ENCODE results near the gene MEX3B. TPM values are rescaled to one million over a fixed set of nuclear protein-coding genes. Genes with fewer than 3 reads are reported as not detected.

Gene MEX3B
- polyA plus RNA-seq, 1 of the 3 experiments (the other 2 are of a cell fraction), result 9.3 TPM

DNA sequence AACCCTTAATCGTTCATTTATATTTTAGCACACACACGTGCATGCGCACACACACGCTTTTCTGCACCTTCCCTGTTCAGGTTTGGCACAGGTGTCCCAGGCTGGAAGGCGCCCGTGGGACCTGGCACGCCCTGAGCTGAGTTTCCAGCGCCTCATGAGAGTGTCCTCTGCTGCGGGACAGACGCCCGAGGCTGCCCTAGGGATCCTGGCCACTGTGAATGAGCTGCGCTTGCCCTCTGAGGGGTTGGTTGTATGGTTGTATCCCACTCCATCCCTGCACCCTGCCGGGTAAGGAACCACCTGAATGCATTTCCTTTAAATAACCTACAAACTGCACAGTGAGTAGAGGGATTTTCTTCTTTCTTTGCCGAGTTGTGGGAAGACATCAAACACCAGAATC lies 12.2 kb upstream of the MEX3B start:
- Histone ChIP-seq H3K79me2 (ENCODE audit: insufficient read depth) (no peaks in the 10 kb centered on the region), H3K27me3 (ENCODE audit: insufficient read depth) (no peaks in the 10 kb centered on the region), H3K9me2 (no peaks in the 10 kb centered on the region), H3K36me3 (replicated peaks in 1 of 2; ENCODE audit: control insufficient read depth in 1 of 2, insufficient read depth in 2 of 2, low read length in 1 of 2) (no peaks in the 10 kb centered on the region), H3K27ac (ENCODE audit: low read depth in 2 of 2, low read length in 1 of 2) (no peak overlapping the region), H3K4me2 (no peak overlapping the region), H3K4me1 (ENCODE audit: control insufficient read depth in 1 of 2, insufficient read depth in 2 of 2, low read depth in 1 of 2, low read length in 1 of 2) (no peaks in the 10 kb centered on the region), H3K9me3 (no peaks in the 10 kb centered on the region), H3K9ac (no peak overlapping the region), H3F3A (replicated peaks; ENCODE audit: insufficient read depth) (no peaks in the 10 kb centered on the region), H2AFZ (ENCODE audit: low read depth) (no peak overlapping the region), H4K20me1 (ENCODE audit: insufficient read depth) (no peaks in the 10 kb centered on the region), H3K4me3 (ENCODE audit: low read depth in 2 of 2, low read length in 1 of 2) (no peak overlapping the region)
- no peak for TF ChIP-seq MXI1 (IDR thresholded peaks at IDR 0.05; ENCODE audit: low read depth, low read length)
- ChIA-PET POLR2A (no interaction called here), CTCF (interaction anchor here (1.9 kb wide), 1 partner anchor 10 kb away, joined by 9 read pairs; no protein-coding TSS in a partner anchor)
- DNase-seq, result no peak
- WGBS (ENCODE audit: low lambda C conversion rate), result 70% methylated on average over 12 of the region's 14 CpGs

DNA sequence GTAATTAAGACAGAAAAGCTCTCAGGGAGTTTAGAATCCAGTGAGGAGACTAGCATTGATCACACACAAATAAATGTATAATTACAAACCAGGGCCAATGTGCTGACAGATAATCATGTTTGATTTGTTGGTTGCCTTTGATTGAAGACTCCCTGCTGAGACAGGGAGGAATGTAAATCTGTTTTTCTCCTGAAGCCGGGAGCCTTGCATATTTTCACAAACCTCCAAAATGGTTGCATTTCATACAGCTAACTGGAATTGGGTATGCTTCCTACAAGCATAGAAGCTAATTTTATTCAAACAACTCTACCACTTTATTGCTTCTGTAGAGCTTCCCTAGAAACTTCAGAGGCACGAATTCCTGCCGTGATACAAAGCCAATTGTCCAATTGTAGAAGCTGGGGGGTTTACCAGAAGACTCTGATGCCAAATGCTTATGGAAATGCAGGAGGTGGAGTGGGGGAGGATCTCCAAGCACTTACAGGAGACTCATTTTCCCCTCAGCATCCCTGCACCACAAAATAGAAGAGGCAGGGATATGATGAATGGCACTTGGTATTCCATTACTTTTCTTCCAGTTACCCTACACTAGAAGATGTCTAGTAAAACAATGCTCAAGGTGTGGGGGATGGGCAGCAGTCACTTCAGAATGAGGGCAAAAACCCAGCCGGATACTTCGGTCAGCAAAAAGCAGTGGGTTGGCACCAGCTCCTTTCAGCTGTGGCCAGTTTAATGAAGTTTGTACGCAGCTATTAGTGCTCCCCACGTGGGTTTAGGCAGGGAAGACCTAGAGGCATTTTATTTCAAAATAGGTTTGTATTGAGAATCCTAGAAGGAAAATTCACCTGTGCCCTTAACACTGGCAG lies 11.4 kb upstream of the MEX3B start:
- no peak overlapping the region for H3K9ac ChIP-seq
- 56% methylated on average over 7 of the region's 7 CpGs for WGBS (ENCODE audit: low lambda C conversion rate)
- POLR2A ChIA-PET, result no interaction called here
- H3K36me3 ChIP-seq (replicated peaks in 1 of 2; ENCODE audit: control insufficient read depth in 1 of 2, insufficient read depth in 2 of 2, low read length in 1 of 2), result no peaks in the 10 kb centered on the region
- no peaks in the 10 kb centered on the region for H3K4me1 ChIP-seq (ENCODE audit: control insufficient read depth in 1 of 2, insufficient read depth in 2 of 2, low read depth in 1 of 2, low read length in 1 of 2)
- no peaks in the 10 kb centered on the region for H3K27me3 ChIP-seq (ENCODE audit: insufficient read depth)
- H3K79me2 ChIP-seq (ENCODE audit: insufficient read depth), result no peaks in the 10 kb centered on the region
- H4K20me1 ChIP-seq (ENCODE audit: insufficient read depth), result no peaks in the 10 kb centered on the region
- no peaks in the 10 kb centered on the region for H3F3A ChIP-seq (replicated peaks; ENCODE audit: insufficient read depth)
- no peaks in the 10 kb centered on the region for H3K9me3 ChIP-seq
- H2AFZ ChIP-seq (ENCODE audit: low read depth), result no peak overlapping the region
- no peak overlapping the region for H3K4me2 ChIP-seq
- no peak overlapping the region for H3K4me3 ChIP-seq (ENCODE audit: low read depth in 2 of 2, low read length in 1 of 2)
- H3K27ac ChIP-seq (ENCODE audit: low read depth in 2 of 2, low read length in 1 of 2), result no peak overlapping the region
- H3K9me2 ChIP-seq, result no peaks in the 10 kb centered on the region
- DNase-seq, result no peak
- TF ChIP-seq MXI1 (IDR thresholded peaks at IDR 0.05; ENCODE audit: low read depth, low read length) (no peak), RCOR1 (IDR thresholded peaks at IDR 0.05; ENCODE audit: low read length) (no peak), TCF12 (IDR thresholded peaks at IDR 0.05) (no peak), SMC3 (IDR thresholded peaks at IDR 0.05; ENCODE audit: low read depth, low read length) (no peak), CHD2 (IDR thresholded peaks at IDR 0.05; ENCODE audit: low read length, partially characterized antibody) (no peak), TAF1 (IDR thresholded peaks at IDR 0.05; ENCODE audit: borderline replicate concordance, low read depth, low read length) (no peak), RXRA (IDR thresholded peaks at IDR 0.05; ENCODE audit: borderline replicate concordance, low read depth) (no peak)
- CTCF ChIA-PET, result interaction anchor here (0.7 to 1.9 kb wide), 2 partner anchors 10 to 791 kb away, joined by 4 to 9 read pairs; no protein-coding TSS in a partner anchor

DNA sequence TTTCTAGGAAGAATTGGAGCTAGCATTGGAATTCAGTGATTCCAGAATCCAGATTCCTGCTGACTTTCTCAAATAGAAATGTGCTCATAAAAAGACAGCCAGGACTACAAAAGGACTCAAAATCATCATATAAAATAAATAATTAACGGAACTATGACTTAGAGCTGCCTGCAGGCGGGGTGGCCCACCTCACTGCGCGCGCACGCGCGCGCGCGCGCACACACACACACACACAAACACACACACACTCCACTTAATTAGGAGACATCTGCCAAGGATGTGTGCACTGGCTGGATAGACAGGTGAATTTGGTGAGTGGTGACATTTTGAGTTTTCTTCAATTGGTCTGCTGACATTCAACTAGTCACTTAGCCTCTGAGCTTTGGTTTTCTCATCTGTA lies 6.9 kb upstream of the MEX3B start:
- POLR2A ChIA-PET, result no interaction called here
- TF ChIP-seq CHD2 (IDR thresholded peaks at IDR 0.05; ENCODE audit: low read length, partially characterized antibody) (no peak), JUND (IDR thresholded peaks at IDR 0.05) (no peak), FOSL2 (IDR thresholded peaks at IDR 0.05; ENCODE audit: borderline replicate concordance, low read depth) (no peak), MXI1 (IDR thresholded peaks at IDR 0.05; ENCODE audit: low read depth, low read length) (no peak), RXRA (IDR thresholded peaks at IDR 0.05; ENCODE audit: borderline replicate concordance, low read depth) (no peak), EP300 (IDR thresholded peaks at IDR 0.05; ENCODE audit: borderline replicate concordance in 1 of 2, low read depth in 1 of 2, low read length in 1 of 2) (no peak), MEF2A (IDR thresholded peaks at IDR 0.05; ENCODE audit: borderline replicate concordance, low read depth) (no peak), RFX5 (IDR thresholded peaks at IDR 0.05; ENCODE audit: low read length) (no peak)
- TF ChIP-seq, protein P1, sequence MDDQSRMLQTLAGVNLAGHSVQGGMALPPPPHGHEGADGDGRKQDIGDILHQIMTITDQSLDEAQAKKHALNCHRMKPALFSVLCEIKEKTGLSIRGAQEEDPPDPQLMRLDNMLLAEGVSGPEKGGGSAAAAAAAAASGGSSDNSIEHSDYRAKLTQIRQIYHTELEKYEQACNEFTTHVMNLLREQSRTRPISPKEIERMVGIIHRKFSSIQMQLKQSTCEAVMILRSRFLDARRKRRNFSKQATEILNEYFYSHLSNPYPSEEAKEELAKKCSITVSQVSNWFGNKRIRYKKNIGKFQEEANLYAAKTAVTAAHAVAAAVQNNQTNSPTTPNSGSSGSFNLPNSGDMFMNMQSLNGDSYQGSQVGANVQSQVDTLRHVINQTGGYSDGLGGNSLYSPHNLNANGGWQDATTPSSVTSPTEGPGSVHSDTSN (IDR thresholded peaks at IDR 0.05), result no peak
- TF ChIP-seq, protein P2, sequence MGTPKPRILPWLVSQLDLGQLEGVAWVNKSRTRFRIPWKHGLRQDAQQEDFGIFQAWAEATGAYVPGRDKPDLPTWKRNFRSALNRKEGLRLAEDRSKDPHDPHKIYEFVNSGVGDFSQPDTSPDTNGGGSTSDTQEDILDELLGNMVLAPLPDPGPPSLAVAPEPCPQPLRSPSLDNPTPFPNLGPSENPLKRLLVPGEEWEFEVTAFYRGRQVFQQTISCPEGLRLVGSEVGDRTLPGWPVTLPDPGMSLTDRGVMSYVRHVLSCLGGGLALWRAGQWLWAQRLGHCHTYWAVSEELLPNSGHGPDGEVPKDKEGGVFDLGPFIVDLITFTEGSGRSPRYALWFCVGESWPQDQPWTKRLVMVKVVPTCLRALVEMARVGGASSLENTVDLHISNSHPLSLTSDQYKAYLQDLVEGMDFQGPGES (IDR thresholded peaks at IDR 0.05; ENCODE audit: low read depth, low read length), result no peak
- TF ChIP-seq, protein P3, sequence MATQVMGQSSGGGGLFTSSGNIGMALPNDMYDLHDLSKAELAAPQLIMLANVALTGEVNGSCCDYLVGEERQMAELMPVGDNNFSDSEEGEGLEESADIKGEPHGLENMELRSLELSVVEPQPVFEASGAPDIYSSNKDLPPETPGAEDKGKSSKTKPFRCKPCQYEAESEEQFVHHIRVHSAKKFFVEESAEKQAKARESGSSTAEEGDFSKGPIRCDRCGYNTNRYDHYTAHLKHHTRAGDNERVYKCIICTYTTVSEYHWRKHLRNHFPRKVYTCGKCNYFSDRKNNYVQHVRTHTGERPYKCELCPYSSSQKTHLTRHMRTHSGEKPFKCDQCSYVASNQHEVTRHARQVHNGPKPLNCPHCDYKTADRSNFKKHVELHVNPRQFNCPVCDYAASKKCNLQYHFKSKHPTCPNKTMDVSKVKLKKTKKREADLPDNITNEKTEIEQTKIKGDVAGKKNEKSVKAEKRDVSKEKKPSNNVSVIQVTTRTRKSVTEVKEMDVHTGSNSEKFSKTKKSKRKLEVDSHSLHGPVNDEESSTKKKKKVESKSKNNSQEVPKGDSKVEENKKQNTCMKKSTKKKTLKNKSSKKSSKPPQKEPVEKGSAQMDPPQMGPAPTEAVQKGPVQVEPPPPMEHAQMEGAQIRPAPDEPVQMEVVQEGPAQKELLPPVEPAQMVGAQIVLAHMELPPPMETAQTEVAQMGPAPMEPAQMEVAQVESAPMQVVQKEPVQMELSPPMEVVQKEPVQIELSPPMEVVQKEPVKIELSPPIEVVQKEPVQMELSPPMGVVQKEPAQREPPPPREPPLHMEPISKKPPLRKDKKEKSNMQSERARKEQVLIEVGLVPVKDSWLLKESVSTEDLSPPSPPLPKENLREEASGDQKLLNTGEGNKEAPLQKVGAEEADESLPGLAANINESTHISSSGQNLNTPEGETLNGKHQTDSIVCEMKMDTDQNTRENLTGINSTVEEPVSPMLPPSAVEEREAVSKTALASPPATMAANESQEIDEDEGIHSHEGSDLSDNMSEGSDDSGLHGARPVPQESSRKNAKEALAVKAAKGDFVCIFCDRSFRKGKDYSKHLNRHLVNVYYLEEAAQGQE (IDR thresholded peaks at IDR 0.05; ENCODE audit: low read depth, low read length), result no peak

More for the DNA sequence above, 6.9 kb upstream of the MEX3B start:
- Histone ChIP-seq H3K27ac (ENCODE audit: low read depth in 2 of 2, low read length in 1 of 2) (no peak overlapping the region), H3K79me2 (ENCODE audit: insufficient read depth) (no peaks in the 10 kb centered on the region), H2AFZ (ENCODE audit: low read depth) (no peak overlapping the region), H3K27me3 (ENCODE audit: insufficient read depth) (no peaks in the 10 kb centered on the region), H3F3A (replicated peaks; ENCODE audit: insufficient read depth) (peaks cover 6% of the 10 kb centered on the region), H3K36me3 (replicated peaks in 1 of 2; ENCODE audit: control insufficient read depth in 1 of 2, insufficient read depth in 2 of 2, low read length in 1 of 2) (no peaks in the 10 kb centered on the region), H3K9me3 (no peaks in the 10 kb centered on the region), H3K9ac (no peak overlapping the region), H3K4me3 (ENCODE audit: low read depth in 2 of 2, low read length in 1 of 2) (no peak overlapping the region), H3K4me2 (no peak overlapping the region), H3K9me2 (no peaks in the 10 kb centered on the region), H3K4me1 (ENCODE audit: control insufficient read depth in 1 of 2, insufficient read depth in 2 of 2, low read depth in 1 of 2, low read length in 1 of 2) (peaks cover 0 to 3% of the 10 kb centered on the region in 2 experiments; a peak in 1 of 4 replicates), H4K20me1 (ENCODE audit: insufficient read depth) (no peaks in the 10 kb centered on the region)
- CTCF ChIA-PET, result interaction anchor here (1.5 kb wide), 1 partner anchor 11 kb away, joined by 3 read pairs; no protein-coding TSS in a partner anchor
- DNase-seq, result no peak
- 91% methylated on average over 12 of the region's 12 CpGs for WGBS (ENCODE audit: low lambda C conversion rate)
